Skin of body (tissue), 2 donors: ENCODE data around the gene AMOTL2. TPM values are rescaled to one million over a fixed set of nuclear protein-coding genes. Genes with fewer than 3 reads are reported as not detected.
A peak's percentile ranks its signal among the peaks of the same experiment; 100 is the strongest.

Experiments
- DNase-seq: peaks from one replicate; lab custom pipeline; 2025; lab: John Stamatoyannopoulos, UW
- total RNA-seq: library from RNA; depleted of rRNA; stranded (reverse); fragments of >200 nt; gene quantifications from one replicate; pipeline ENCODE4 v1.2.3, GENCODE V29; 2014

Gene AMOTL2
- total RNA-seq, 1 donor from 2014 or later = 46.8 TPM

- peak; percentile 31 for DNase-seq
These were observed 7.1 kb downstream of the AMOTL2 start for GRCh38 chr3:134366928-134367811.

- no peak for DNase-seq
These were observed 7.9 kb downstream of the AMOTL2 start for GRCh38 chr3:134366221-134366927.

GRCh38 chr3:134365766-134366065, 8.5 kb downstream of the AMOTL2 start:
- no peak for DNase-seq

- DNase-seq = no peak
These were observed 9.1 kb downstream of the AMOTL2 start for GRCh38 chr3:134364936-134365765.

- DNase-seq = peak; percentile 87
These were observed 9.9 kb downstream of the AMOTL2 start for GRCh38 chr3:134364061-134364935.

- no peak for DNase-seq
These were observed 10.9 kb downstream of the AMOTL2 start for GRCh38 chr3:134363381-134363755.

- DNase-seq = no peak
These were observed 11.4 kb downstream of the AMOTL2 start for GRCh38 chr3:134362670-134363380.

- DNase-seq = no peak
These were observed 12.0 kb downstream of the AMOTL2 start for GRCh38 chr3:134362221-134362620.

- DNase-seq = no peak
These were observed 12.9 kb downstream of the AMOTL2 start for GRCh38 chr3:134361162-134361835.

GRCh38 chr3:134360046-134360445, 14.2 kb downstream of the AMOTL2 start:
- DNase-seq = no peak

- no peak for DNase-seq
These were observed 14.9 kb downstream of the AMOTL2 start for GRCh38 chr3:134359121-134360010.

- DNase-seq = peak; percentile 88
These were observed 16.1 kb downstream of the AMOTL2 start for GRCh38 chr3:134357914-134358811.

GRCh38 chr3:134357261-134357913, 16.9 kb downstream of the AMOTL2 start:
- DNase-seq = no peak

- no peak for DNase-seq
These were observed 17.7 kb downstream of the AMOTL2 start for GRCh38 chr3:134356411-134357040.

GRCh38 chr3:134355416-134355815, 18.8 kb downstream of the AMOTL2 start:
- DNase-seq = no peak

- no peak for DNase-seq
These were observed 19.5 kb downstream of the AMOTL2 start for GRCh38 chr3:134354612-134355251.
